KMS-11 (cell line): ENCODE results near the gene ZNF177.

Experiments used
- H2AFZ ChIP-seq: fragments of 200-600 bp; sonication (generic); 2 replicates; pipeline ENCODE4 v1.6.1; 2016; ENCODE audit warnings: antibody characterized with exemption, mixed run types, low read depth
- H3K27ac ChIP-seq: fragments of 200-600 bp; sonication (generic); 2 replicates; pipeline ENCODE4 v1.6.1; 2016; ENCODE audit warnings: mild to moderate bottlenecking, mixed run types
- H3K27me3 ChIP-seq: fragments of 200-600 bp; sonication (generic); 2 replicates; pipeline ENCODE4 v1.6.1; 2017; ENCODE audit warnings: mild to moderate bottlenecking, low read depth, mixed run types, moderate library complexity; ENCODE audit not compliant: insufficient read depth
- H3K36me3 ChIP-seq: fragments of 200-600 bp; sonication (generic); 2 replicates; pipeline ENCODE4 v1.6.1; 2017; ENCODE audit warnings: mild to moderate bottlenecking, mixed run types; ENCODE audit not compliant: insufficient read depth
- H3K4me1 ChIP-seq: fragments of 200-600 bp; sonication (generic); 2 replicates; pipeline ENCODE4 v1.6.1; 2016; ENCODE audit warnings: mild to moderate bottlenecking, low read depth, mixed run types; ENCODE audit not compliant: poor library complexity, severe bottlenecking
- H3K4me2 ChIP-seq: fragments of 200-600 bp; sonication (generic); 2 replicates; pipeline ENCODE4 v1.7.0; 2016; ENCODE audit warnings: mild to moderate bottlenecking, mixed run types
- H3K4me3 ChIP-seq: fragments of 200-600 bp; sonication (generic); IDR thresholded peaks from 2 replicates; pipeline ENCODE4 v1.6.1; 2017; ENCODE audit warnings: low read depth, low read length, mixed read lengths; ENCODE audit not compliant: insufficient read depth
- H3K79me2 ChIP-seq: fragments of 200-600 bp; sonication (generic); 2 replicates; pipeline ENCODE4 v1.6.1; 2016; ENCODE audit warnings: low read depth, mixed run types; ENCODE audit not compliant: insufficient read depth
- H3K9ac ChIP-seq: fragments of 200-600 bp; sonication (generic); 2 replicates; pipeline ENCODE4 v1.6.1; 2016; ENCODE audit warnings: mild to moderate bottlenecking, mixed run types
- H4K20me1 ChIP-seq: fragments of 200-600 bp; sonication (generic); 2 replicates; pipeline ENCODE4 v1.6.1; 2016; ENCODE audit warnings: mild to moderate bottlenecking, mixed run types; ENCODE audit not compliant: insufficient read depth
- TF ChIP-seq, protein P1 (sequence below): fragments of 200-600 bp; sonication (generic); conservative IDR thresholded peaks from 2 replicates; pipeline ENCODE4 v1.6.1; 2017; ENCODE audit warnings: low read depth, mild to moderate bottlenecking, antibody characterized with exemption, low read length, moderate library complexity, mixed read lengths

Gene ZNF177

DNA sequence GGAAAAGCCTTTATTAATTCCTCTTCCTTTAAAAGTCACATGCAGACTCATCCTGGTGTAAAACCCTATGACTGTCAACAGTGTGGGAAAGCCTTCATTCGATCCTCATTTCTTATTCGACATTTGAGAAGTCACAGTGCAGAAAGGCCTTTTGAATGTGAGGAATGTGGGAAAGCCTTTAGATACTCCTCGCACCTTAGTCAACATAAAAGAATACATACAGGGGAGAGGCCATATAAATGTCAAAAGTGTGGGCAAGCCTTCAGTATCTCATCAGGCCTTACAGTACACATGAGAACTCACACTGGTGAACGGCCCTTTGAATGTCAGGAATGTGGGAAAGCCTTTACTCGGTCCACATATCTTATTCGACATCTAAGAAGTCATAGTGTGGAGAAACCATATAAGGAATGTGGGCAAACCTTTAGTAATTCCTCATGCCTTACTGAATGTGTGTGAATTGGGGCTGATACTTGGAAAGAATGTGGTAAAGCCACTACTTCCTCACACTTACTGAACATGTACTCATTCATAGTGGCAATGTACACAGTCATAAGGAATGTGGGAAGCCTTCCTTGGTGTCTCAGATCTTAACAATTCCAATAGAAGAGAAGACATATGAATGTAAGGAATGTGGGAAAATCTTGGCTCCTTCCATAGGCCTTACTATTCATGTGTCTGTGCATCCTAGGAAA is 20.1 kb upstream of the ZNF177 start:
- H3K36me3 ChIP-seq: no peaks in the 10 kb centered on the region
- H3K79me2 ChIP-seq: no peaks in the 10 kb centered on the region
- no peaks in the 10 kb centered on the region for H3K4me1 ChIP-seq
- no peak overlapping the region for H3K27ac ChIP-seq
- H3K4me3 ChIP-seq: no peak overlapping the region
- no peak overlapping the region for H3K4me2 ChIP-seq
- no peak overlapping the region for H3K9ac ChIP-seq
- TF ChIP-seq, protein P1, sequence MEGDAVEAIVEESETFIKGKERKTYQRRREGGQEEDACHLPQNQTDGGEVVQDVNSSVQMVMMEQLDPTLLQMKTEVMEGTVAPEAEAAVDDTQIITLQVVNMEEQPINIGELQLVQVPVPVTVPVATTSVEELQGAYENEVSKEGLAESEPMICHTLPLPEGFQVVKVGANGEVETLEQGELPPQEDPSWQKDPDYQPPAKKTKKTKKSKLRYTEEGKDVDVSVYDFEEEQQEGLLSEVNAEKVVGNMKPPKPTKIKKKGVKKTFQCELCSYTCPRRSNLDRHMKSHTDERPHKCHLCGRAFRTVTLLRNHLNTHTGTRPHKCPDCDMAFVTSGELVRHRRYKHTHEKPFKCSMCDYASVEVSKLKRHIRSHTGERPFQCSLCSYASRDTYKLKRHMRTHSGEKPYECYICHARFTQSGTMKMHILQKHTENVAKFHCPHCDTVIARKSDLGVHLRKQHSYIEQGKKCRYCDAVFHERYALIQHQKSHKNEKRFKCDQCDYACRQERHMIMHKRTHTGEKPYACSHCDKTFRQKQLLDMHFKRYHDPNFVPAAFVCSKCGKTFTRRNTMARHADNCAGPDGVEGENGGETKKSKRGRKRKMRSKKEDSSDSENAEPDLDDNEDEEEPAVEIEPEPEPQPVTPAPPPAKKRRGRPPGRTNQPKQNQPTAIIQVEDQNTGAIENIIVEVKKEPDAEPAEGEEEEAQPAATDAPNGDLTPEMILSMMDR: no peak
- no peaks in the 10 kb centered on the region for H3K27me3 ChIP-seq
- no peaks in the 10 kb centered on the region for H4K20me1 ChIP-seq
- H2AFZ ChIP-seq: no peak overlapping the region

DNA sequence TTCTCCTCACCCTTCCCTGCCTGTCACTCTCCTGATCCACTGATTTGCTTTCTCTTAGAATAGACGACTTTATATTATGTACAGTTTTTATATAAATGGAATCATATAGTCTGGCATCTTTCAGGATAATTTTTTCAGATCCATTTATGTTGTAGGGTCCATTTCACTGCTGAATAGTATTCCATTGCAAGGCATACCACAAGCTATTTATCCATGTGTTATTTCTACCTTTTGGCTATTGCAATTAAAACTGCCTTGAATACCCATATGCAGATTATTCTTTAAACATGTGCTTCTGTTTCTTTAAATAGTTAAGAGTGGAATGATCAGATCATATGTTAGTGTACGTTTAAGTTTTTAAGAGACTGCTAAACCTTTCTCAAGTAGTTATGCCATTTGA is 17.8 kb upstream of the ZNF177 start:
- TF ChIP-seq, protein P1: no peak
- no peaks in the 10 kb centered on the region for H3K36me3 ChIP-seq
- H3K4me1 ChIP-seq: no peaks in the 10 kb centered on the region
- no peaks in the 10 kb centered on the region for H4K20me1 ChIP-seq
- H3K79me2 ChIP-seq: no peaks in the 10 kb centered on the region
- no peak overlapping the region for H3K4me2 ChIP-seq
- H3K9ac ChIP-seq: no peak overlapping the region
- no peak overlapping the region for H2AFZ ChIP-seq
- no peaks in the 10 kb centered on the region for H3K27me3 ChIP-seq
- H3K27ac ChIP-seq: no peak overlapping the region
- no peak overlapping the region for H3K4me3 ChIP-seq

DNA sequence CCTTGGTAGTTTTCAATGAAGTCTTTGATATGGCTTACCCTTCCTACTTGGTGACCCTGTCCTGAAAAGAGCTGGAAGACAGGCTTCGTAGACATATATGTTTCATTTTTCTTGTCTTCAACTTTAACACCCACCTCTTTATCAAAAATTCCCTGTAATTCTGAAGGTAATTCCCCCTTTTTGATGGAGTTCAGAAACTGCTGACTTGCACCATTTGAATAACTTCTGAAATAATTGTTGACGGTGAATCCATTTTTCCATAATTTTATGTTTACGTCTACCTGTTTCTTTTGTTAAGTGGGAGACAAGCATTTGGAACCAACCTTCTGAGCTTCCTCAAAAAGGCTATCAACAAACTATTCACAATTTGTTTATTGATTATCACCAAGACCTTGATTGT is 14.6 kb upstream of the ZNF177 start:
- no peak overlapping the region for H2AFZ ChIP-seq
- H3K27me3 ChIP-seq: no peaks in the 10 kb centered on the region
- H3K4me3 ChIP-seq: no peak overlapping the region
- no peak overlapping the region for H3K27ac ChIP-seq
- no peak overlapping the region for H3K4me2 ChIP-seq
- H3K79me2 ChIP-seq: no peaks in the 10 kb centered on the region
- H3K36me3 ChIP-seq: no peaks in the 10 kb centered on the region
- TF ChIP-seq, protein P1: no peak
- no peaks in the 10 kb centered on the region for H3K4me1 ChIP-seq
- no peak overlapping the region for H3K9ac ChIP-seq
- no peaks in the 10 kb centered on the region for H4K20me1 ChIP-seq

- TF ChIP-seq, protein P1: no peak
- Histone ChIP-seq H3K27ac (no peak overlapping the region), H3K36me3 (no peaks in the 10 kb centered on the region)
These were observed 14.1 kb upstream of the ZNF177 start for GRCh38 chr19:9348671-9349070.

More at GRCh38 chr19:9348671-9349070, 14.1 kb upstream of the ZNF177 start:
- Histone ChIP-seq H2AFZ (no peak overlapping the region), H3K27me3 (no peaks in the 10 kb centered on the region), H3K4me3 (no peak overlapping the region), H3K79me2 (no peaks in the 10 kb centered on the region), H4K20me1 (no peaks in the 10 kb centered on the region), H3K4me1 (no peaks in the 10 kb centered on the region), H3K4me2 (no peak overlapping the region), H3K9ac (no peak overlapping the region)
